Subcutaneous adipose tissue (tissue), 4 donors: ENCODE measurements around the gene ERBIN. TPM values are rescaled to one million over a fixed set of nuclear protein-coding genes. Genes with fewer than 3 reads are reported as not detected.

Experiments
- total RNA-seq, 4 donors: library from RNA; depleted of rRNA; stranded (reverse); fragments of >200 nt; gene quantifications; one replicate each; pipeline ENCODE4 v1.1.0, GENCODE V29; 2016
- TF ChIP-seq, protein P1 (sequence below): fragments of 450-650 bp; IDR thresholded peaks from one replicate; pipeline ENCODE4 v1.5.1; 2016; ENCODE audit warnings: low read depth, mild to moderate bottlenecking, control low read depth, antibody characterized with exemption, moderate library complexity

ERBIN gene
- total RNA-seq, 4 donors from 2014 or later = 50.3 to 119 (median 70.5) TPM

DNA sequence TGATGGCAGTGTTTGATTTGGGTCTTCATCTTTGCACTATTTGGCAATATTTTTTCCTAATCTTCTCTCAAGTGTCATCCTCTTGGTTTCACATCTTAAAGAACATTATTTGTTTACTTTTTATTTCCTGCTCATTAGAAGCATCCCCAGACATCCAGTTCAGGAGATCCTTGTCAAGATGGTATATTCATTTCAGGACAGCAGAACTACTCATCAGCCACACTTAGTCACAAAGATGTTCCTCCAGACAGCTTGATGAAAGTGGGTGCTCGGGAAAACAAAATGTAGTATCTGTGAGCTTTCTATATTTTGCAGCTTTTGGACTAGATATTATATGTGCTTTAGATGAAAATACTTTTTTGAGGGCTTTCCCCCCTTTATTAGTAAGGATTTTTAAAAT is 145.7 kb downstream of the ERBIN start:
- TF ChIP-seq, protein P1, sequence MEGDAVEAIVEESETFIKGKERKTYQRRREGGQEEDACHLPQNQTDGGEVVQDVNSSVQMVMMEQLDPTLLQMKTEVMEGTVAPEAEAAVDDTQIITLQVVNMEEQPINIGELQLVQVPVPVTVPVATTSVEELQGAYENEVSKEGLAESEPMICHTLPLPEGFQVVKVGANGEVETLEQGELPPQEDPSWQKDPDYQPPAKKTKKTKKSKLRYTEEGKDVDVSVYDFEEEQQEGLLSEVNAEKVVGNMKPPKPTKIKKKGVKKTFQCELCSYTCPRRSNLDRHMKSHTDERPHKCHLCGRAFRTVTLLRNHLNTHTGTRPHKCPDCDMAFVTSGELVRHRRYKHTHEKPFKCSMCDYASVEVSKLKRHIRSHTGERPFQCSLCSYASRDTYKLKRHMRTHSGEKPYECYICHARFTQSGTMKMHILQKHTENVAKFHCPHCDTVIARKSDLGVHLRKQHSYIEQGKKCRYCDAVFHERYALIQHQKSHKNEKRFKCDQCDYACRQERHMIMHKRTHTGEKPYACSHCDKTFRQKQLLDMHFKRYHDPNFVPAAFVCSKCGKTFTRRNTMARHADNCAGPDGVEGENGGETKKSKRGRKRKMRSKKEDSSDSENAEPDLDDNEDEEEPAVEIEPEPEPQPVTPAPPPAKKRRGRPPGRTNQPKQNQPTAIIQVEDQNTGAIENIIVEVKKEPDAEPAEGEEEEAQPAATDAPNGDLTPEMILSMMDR = no peak

DNA sequence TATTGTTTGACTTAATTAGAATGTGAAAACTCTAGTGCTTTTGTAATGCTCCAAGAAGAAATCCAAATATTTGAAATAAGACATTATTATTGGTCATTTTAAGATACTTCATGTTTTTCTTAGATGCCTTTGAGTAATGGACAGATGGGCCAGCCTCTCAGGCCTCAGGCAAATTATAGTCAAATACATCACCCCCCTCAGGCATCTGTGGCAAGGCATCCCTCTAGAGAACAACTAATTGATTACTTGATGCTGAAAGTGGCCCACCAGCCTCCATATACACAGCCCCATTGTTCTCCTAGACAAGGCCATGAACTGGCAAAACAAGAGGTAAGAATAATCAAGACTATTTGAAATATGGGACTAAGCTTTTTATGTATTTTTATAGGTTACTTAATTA is 148.5 kb downstream of the ERBIN start:
- TF ChIP-seq, protein P1 = no peak

DNA sequence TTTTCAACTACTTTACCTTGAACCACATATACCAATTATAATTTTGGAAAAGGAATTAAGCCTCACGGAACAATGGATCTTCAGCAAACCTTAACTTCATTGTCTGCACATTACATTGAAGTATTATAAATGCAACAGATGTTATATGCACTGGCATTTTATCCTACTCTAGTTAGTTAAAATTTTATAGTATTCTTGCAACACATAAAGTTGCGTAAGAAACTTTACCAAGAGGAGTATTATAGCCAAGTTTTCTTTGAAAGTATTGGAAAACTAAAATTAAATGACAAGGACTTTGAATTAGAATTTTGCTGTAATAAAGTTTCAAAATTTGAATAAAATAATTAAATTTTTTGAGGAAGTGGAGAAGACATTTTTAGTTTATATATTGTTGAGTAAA is 154.3 kb downstream of the ERBIN start:
- TF ChIP-seq, protein P1 = no peak

DNA sequence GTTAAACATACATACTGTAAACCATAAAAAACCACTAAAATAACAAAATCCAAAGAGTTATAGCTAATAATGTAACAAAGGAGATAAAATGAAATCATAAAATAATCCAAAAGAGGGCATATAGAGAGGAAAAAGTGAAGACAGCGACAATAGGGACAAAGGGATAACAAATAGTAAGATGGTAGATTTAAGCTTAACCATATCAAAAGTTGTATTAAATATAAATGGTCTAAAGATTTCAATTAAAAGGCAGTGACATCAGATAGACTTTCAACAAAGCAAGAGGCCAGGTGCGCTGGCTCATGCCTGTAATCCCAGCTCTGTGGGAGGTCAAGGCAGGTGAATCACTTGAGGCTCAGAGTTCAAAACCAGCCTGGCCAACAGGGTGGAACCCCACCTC is 163.0 kb downstream of the ERBIN start:
- TF ChIP-seq, protein P1 = no peak

DNA sequence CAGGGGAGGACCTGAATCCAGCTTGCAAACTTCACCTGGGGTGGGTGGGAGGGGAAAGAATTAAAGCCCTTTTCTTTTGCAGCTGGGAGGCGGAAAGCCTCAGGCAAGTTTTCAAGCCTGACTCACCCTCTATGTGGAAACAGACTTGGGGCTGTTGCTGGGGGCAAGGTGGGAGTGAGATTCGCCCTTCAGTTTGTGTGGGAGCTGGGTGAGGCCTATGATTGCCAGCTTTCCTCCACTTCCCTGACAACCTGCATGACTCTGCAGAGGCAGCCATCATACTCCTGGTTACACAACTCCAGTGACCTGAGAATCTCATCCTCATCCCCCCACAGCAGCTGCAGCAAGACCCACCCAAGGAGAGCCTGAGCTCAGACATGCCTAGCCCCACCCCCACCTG is 174.5 kb downstream of the ERBIN start:
- TF ChIP-seq, protein P1 = no peak

DNA sequence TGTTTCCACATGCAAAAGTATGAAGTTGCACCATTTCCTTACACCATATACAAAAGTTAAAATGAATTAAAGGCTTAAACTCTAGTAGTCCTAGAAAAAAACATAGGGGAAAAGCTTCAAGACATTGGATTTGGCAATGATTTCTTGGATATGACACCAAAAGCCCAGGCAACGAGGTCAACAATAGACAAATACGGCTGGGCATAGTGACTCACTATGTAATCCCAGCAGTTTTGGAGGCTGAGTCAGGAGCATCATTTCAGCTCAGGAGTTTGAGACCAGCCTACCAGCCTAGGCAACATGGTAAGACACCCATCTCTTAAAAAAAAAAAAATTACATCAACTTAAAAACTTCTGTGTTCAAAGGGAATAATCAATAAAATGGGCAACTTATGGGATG is 186.8 kb downstream of the ERBIN start:
- TF ChIP-seq, protein P1 = no peak

DNA sequence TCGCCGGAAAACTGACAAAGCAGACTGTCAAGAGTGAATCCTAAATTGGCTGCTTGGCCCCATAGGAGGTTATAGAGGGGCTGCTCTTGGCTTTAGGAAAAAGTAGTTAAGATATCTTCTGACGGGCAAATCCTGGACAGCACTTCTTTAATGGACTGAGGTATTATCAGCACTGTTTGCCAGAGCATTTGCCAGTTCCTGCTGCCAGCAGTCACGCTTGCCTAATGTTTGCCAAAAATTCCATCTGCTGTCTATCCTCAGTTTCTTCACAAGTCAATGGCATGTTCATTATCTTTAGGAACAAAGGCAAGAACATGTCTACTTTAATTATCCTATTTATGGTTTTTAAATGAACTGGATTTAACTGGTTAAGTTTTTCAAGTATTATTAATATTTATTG is 191.9 kb downstream of the ERBIN start:
- TF ChIP-seq, protein P1 = no peak
